ENCODE results near the gene RNF112. TPM values are rescaled to one million over a fixed set of nuclear protein-coding genes. Genes with fewer than 3 reads are reported as not detected.

The RNF112 gene
- total RNA-seq, 2 donors from 2014 or later = 2.8 to 8.3 TPM

DNA sequence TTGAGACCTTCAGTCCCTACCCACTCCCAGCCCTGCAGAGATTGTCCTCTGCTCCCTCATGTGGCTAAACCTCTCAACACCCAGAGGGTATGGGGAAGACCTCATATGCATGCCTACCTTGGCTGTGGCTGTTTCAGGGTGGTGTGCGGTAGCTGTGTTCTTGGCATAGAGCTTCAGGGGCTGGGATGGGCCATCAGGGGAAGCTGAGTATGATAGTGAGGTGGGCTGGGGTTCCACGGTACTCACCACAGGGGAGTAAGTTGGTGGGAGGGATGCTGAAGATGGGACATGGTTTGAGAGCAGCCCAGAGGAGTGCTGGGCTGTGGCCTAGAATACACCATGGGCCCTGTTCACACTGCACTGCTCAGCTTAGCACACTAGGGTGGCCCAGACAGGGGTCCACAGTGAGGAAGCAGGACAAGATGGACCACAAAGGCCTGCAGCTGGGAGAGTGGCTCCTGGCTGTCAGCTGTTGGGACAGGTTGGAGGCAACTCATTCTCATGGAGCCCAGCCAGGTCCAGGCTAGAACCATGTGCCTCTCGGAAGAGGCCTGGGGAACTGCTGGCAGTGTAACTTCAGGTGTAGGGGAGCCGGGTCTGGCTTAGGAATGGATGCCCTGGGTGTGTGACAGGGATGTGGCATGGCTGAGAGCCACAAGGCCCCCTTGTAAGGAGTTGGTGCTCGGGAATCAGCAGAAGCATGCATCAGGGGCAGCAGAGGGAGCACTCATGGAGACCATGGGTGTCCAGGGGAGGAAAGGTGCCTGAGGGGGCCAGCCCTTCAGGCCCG is 27.2 kb upstream of the RNF112 start:
- Histone ChIP-seq H3K9me3 (no peaks in the 10 kb centered on the region), H3K27ac (peak overlapping the region; percentile 98 to 99), H3K36me3 (peaks cover 26% of the 10 kb centered on the region), H3K4me3 (peak overlapping the region; percentile 69), H3K27me3 (replicated peaks; ENCODE audit: insufficient read depth) (no peaks in the 10 kb centered on the region), H3K4me1 (ENCODE audit: control insufficient read depth in 1 of 2, low read depth in 2 of 2) (peaks cover 46 to 91% of the 10 kb centered on the region in 2 donors)
- ATAC-seq (ENCODE audit: insufficient number of reproducible peaks, low FRiP score, low read depth) = no peak
- TF ChIP-seq CTCF (IDR thresholded peaks at IDR 0.05) = no peak
- DNase-seq (ENCODE audit: low spot score) = no peak

DNA sequence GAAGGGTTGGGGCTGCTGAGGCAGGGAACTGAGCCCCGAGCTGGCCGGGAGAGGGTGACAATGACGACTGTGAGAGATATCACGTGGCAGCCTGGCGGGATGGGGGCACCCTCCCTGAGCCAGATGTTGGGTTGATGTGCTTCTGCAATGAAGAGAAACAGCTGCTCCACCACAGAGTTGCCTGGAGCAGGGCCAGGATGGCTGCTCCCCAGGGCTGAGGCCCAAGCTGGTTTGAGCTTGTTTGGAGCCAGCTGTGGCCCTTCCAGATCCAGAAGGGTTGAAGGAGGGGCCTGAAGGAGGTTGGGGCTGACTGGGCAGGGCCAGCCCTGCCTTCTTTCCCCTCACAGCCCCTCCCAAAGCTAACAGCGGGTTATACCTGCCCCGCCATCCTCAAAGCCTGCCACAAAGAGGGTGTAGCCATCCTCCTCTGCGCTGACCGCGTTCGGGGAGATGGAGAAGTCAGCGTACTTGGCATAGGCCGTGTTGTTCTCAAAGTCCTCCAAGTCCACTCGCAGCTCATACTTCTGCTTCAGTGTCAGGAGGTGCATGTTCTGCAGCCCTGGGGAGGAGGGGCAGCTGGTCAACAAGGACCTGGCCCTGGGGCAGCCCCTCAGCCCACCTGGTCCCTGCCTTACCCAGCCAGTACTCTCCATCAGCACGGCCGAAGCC is 26.2 kb upstream of the RNF112 start:
- H3K9me3 ChIP-seq = no peaks in the 10 kb centered on the region
- no peaks in the 10 kb centered on the region for H3K27me3 ChIP-seq (replicated peaks; ENCODE audit: insufficient read depth)
- ATAC-seq (ENCODE audit: insufficient number of reproducible peaks, low FRiP score, low read depth) = peak; percentile 41
- H3K4me3 ChIP-seq = peak overlapping the region; percentile 69
- TF ChIP-seq CTCF (IDR thresholded peaks at IDR 0.05) = no peak
- H3K36me3 ChIP-seq = peaks cover 26% of the 10 kb centered on the region
- DNase-seq (ENCODE audit: low spot score) = no peak
- H3K27ac ChIP-seq = peak overlapping the region; percentile 98 to 99
- peaks cover 48 to 91% of the 10 kb centered on the region in 2 donors for H3K4me1 ChIP-seq (ENCODE audit: control insufficient read depth in 1 of 2, low read depth in 2 of 2)

- no peak for DNase-seq (ENCODE audit: low spot score)
- peak overlapping the region; percentile 69 for H3K4me3 ChIP-seq
These were observed 25.5 kb upstream of the RNF112 start for GRCh38 chr17:19385521-19385983.

GRCh38 chr17:19386051-19386929 is 24.7 kb upstream of the RNF112 start:
- Histone ChIP-seq H3K36me3 (peaks cover 16% of the 10 kb centered on the region), H3K27ac (peak overlapping the region; percentile 98 to 99), H3K4me3 (peak overlapping the region; percentile 69), H3K4me1 (ENCODE audit: control insufficient read depth in 1 of 2, low read depth in 2 of 2) (peaks cover 54 to 96% of the 10 kb centered on the region in 2 donors), H3K27me3 (replicated peaks; ENCODE audit: insufficient read depth) (no peaks in the 10 kb centered on the region), H3K9me3 (no peaks in the 10 kb centered on the region)
- TF ChIP-seq CTCF (IDR thresholded peaks at IDR 0.05) = no peak
- DNase-seq (ENCODE audit: low spot score) (no peak), ATAC-seq (ENCODE audit: insufficient number of reproducible peaks, low FRiP score, low read depth) (no peak)

More at GRCh38 chr17:19385521-19385983, 25.5 kb upstream of the RNF112 start:
- Histone ChIP-seq H3K27ac (peak overlapping the region; percentile 98 to 99), H3K9me3 (no peaks in the 10 kb centered on the region), H3K36me3 (peaks cover 23% of the 10 kb centered on the region), H3K4me1 (ENCODE audit: control insufficient read depth in 1 of 2, low read depth in 2 of 2) (peaks cover 54 to 92% of the 10 kb centered on the region in 2 donors), H3K27me3 (replicated peaks; ENCODE audit: insufficient read depth) (no peaks in the 10 kb centered on the region)
- ATAC-seq (ENCODE audit: insufficient number of reproducible peaks, low FRiP score, low read depth) = no peak
- TF ChIP-seq CTCF (IDR thresholded peaks at IDR 0.05) = no peak
